Measurements from ENCODE around the gene CELA2A.

- no peak for TF ChIP-seq RCOR1 (IDR thresholded peaks at IDR 0.05; ENCODE audit: borderline replicate concordance in 1 of 2, low read depth in 2 of 2, low read length in 2 of 2)
- no peak for TF ChIP-seq ZNF766 (CRISPR knock-in tag; conservative IDR thresholded peaks at IDR 0.05)
- TF ChIP-seq CTCF (IDR thresholded peaks at IDR 0.05 in 2 of 3, conservative IDR thresholded peaks at IDR 0.05 in 1 of 3; ENCODE audit: insufficient read depth in 2 of 3, low read depth in 1 of 3, low read length in 3 of 3), result no peak
- TF ChIP-seq SMARCE1 (IDR thresholded peaks at IDR 0.05), result no peak
- TF ChIP-seq EP300 (IDR thresholded peaks at IDR 0.05; ENCODE audit: low read length), result no peak
- TF ChIP-seq, protein P1, sequence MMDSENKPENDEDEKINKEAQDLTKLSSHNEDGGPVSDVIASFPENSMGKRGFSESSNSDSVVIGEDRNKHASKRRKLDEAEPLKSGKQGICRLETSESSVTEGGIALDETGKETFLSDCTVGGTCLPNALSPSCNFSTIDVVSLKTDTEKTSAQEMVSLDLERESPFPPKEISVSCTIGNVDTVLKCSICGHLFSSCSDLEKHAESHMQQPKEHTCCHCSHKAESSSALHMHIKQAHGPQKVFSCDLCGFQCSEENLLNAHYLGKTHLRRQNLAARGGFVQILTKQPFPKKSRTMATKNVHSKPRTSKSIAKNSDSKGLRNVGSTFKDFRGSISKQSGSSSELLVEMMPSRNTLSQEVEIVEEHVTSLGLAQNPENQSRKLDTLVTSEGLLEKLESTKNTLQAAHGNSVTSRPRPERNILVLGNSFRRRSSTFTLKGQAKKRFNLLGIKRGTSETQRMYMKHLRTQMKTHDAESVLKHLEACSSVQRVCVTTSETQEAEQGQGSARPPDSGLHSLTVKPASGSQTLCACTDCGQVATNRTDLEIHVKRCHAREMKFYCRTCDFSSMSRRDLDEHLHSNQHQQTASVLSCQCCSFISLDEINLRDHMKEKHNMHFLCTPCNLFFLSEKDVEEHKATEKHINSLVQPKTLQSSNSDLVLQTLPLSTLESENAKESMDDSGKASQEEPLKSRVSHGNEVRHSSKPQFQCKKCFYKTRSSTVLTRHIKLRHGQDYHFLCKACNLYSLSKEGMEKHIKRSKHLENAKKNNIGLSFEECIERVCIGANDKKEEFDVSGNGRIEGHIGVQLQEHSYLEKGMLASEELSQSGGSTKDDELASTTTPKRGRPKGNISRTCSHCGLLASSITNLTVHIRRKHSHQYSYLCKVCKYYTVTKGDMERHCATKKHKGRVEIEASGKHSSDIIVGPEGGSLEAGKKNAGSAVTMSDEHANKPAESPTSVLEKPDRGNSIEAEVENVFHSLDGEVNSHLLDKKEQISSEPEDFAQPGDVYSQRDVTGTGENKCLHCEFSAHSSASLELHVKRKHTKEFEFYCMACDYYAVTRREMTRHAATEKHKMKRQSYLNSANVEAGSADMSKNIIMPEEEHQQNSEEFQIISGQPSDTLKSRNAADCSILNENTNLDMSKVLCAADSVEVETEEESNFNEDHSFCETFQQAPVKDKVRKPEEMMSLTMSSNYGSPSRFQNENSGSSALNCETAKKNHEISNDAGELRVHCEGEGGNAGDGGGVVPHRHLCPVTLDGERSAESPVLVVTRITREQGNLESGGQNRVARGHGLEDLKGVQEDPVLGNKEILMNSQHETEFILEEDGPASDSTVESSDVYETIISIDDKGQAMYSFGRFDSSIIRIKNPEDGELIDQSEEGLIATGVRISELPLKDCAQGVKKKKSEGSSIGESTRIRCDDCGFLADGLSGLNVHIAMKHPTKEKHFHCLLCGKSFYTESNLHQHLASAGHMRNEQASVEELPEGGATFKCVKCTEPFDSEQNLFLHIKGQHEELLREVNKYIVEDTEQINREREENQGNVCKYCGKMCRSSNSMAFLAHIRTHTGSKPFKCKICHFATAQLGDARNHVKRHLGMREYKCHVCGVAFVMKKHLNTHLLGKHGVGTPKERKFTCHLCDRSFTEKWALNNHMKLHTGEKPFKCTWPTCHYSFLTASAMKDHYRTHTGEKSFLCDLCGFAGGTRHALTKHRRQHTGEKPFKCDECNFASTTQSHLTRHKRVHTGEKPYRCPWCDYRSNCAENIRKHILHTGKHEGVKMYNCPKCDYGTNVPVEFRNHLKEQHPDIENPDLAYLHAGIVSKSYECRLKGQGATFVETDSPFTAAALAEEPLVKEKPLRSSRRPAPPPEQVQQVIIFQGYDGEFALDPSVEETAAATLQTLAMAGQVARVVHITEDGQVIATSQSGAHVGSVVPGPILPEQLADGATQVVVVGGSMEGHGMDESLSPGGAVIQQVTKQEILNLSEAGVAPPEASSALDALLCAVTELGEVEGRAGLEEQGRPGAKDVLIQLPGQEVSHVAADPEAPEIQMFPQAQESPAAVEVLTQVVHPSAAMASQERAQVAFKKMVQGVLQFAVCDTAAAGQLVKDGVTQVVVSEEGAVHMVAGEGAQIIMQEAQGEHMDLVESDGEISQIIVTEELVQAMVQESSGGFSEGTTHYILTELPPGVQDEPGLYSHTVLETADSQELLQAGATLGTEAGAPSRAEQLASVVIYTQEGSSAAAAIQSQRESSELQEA (IDR thresholded peaks at IDR 0.05; ENCODE audit: low read depth), result no peak
- TF ChIP-seq, protein P2, sequence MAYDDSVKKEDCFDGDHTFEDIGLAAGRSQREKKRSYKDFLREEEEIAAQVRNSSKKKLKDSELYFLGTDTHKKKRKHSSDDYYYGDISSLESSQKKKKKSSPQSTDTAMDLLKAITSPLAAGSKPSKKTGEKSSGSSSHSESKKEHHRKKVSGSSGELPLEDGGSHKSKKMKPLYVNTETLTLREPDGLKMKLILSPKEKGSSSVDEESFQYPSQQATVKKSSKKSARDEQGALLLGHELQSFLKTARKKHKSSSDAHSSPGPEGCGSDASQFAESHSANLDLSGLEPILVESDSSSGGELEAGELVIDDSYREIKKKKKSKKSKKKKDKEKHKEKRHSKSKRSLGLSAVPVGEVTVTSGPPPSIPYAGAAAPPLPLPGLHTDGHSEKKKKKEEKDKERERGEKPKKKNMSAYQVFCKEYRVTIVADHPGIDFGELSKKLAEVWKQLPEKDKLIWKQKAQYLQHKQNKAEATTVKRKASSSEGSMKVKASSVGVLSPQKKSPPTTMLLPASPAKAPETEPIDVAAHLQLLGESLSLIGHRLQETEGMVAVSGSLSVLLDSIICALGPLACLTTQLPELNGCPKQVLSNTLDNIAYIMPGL (CRISPR knock-in tag; IDR thresholded peaks at IDR 0.05), result no peak
These were observed 30.6 kb upstream of the CELA2A start for GRCh38 chr1:15425958-15426357.

Data from K562 (cell line).